Cardiac fibroblast (primary cell): ENCODE results near the gene NUB1.

Source experiments
- DNase-seq, 2 donors: peaks; one replicate each; pipeline versions ENCODE4 v3.0.0 to v3.0.0-alpha.2; 2010; ENCODE audit warnings: low read depth in 2 of 2
- H3K4me3 ChIP-seq, 2 donors: replicated peaks in 1 of 2; 1 replicate in 1 of 2; 2 replicates in 1 of 2; pipeline ENCODE4 v1.5.1; 2011; ENCODE audit warnings: low read depth in 2 of 2, low read length in 2 of 2, mild to moderate bottlenecking in 2 of 2, moderate library complexity in 1 of 2
- CTCF ChIP-seq: IDR thresholded peaks from one replicate; pipeline ENCODE4 v1.5.1; 2011; ENCODE audit warnings: low read depth, mild to moderate bottlenecking, low read length, inconsistent platforms

The NUB1 gene

GRCh38 chr7:151336027-151336708 is 5.4 kb upstream of the NUB1 start:
- no peak for DNase-seq
- no peak overlapping the region for H3K4me3 ChIP-seq
- TF ChIP-seq CTCF = no peak

- H3K4me3 ChIP-seq = no peak overlapping the region
- no peak for TF ChIP-seq CTCF
- DNase-seq = no peak
Measured at GRCh38 chr7:151337346-151337745, 4.3 kb upstream of the NUB1 start.

- DNase-seq = no peak
- no peak for TF ChIP-seq CTCF
- no peak overlapping the region for H3K4me3 ChIP-seq
Measured at GRCh38 chr7:151338809-151339208, 2.8 kb upstream of the NUB1 start.

- DNase-seq = no peak
- no peak overlapping the region for H3K4me3 ChIP-seq
- TF ChIP-seq CTCF = no peak
Measured at GRCh38 chr7:151339651-151340382, 1.8 kb upstream of the NUB1 start.

- peak; percentile 8 for TF ChIP-seq CTCF
- DNase-seq = no peak
- peak overlapping the region; percentile 34 to 38 for H3K4me3 ChIP-seq
Measured at GRCh38 chr7:151340794-151341356, 737 bp upstream of the NUB1 start.

- H3K4me3 ChIP-seq = peak overlapping the region; percentile 58 to 82
- no peak for DNase-seq
- no peak for TF ChIP-seq CTCF
Measured at GRCh38 chr7:151342102-151342646, 562 bp downstream of the NUB1 start.
